Endothelial cell of hepatic sinusoid (primary cell): ENCODE data around the gene TNFAIP3.

ENCODE experiments used
- in situ Hi-C: cut with HindIII; loops from 2 replicates; pipeline ENCODE4 v1.10.0; 2017; ENCODE audit warnings: low sequenced_read_pairs

Gene TNFAIP3

GRCh38 chr6:137862419-137863090 is 4.5 kb upstream of the TNFAIP3 start:
- in situ Hi-C loops: no loop called here

- in situ Hi-C loops: no loop called here
Observed at GRCh38 chr6:137863091-137863797, 3.8 kb upstream of the TNFAIP3 start.

GRCh38 chr6:137864812-137865508 is 2.1 kb upstream of the TNFAIP3 start:
- in situ Hi-C loops: no loop called here

- in situ Hi-C loops: no loop called here
Observed at GRCh38 chr6:137866200-137866913, 702 bp upstream of the TNFAIP3 start.

- in situ Hi-C loops: no loop called here
Observed at GRCh38 chr6:137867685-137868509, 838 bp downstream of the TNFAIP3 start.

GRCh38 chr6:137868721-137869548 is 1.9 kb downstream of the TNFAIP3 start:
- in situ Hi-C loops: no loop called here

- in situ Hi-C loops: loop anchor here (5.0 kb wide), 1 partner anchor 67 kb away; no protein-coding TSS in a partner anchor
Observed at GRCh38 chr6:137869549-137870307, 2.7 kb downstream of the TNFAIP3 start.

GRCh38 chr6:137870308-137870644 is 3.2 kb downstream of the TNFAIP3 start:
- in situ Hi-C loops: loop anchor here (5.0 kb wide), 1 partner anchor 68 kb away; no protein-coding TSS in a partner anchor

GRCh38 chr6:137870744-137871247 is 3.7 kb downstream of the TNFAIP3 start:
- in situ Hi-C loops: loop anchor here (5.0 kb wide), 1 partner anchor 68 kb away; no protein-coding TSS in a partner anchor

- in situ Hi-C loops: loop anchor here (5.0 kb wide), 1 partner anchor 69 kb away; no protein-coding TSS in a partner anchor
Observed at GRCh38 chr6:137871291-137871690, 4.2 kb downstream of the TNFAIP3 start.

GRCh38 chr6:137871831-137872454 is 4.9 kb downstream of the TNFAIP3 start:
- in situ Hi-C loops: loop anchor here (5.0 kb wide), 1 partner anchor 70 kb away; no protein-coding TSS in a partner anchor

- in situ Hi-C loops: loop anchor here (5.0 kb wide), 1 partner anchor 70 kb away; no protein-coding TSS in a partner anchor
Observed at GRCh38 chr6:137872581-137873115, 5.6 kb downstream of the TNFAIP3 start.

GRCh38 chr6:137873273-137873762 is 6.3 kb downstream of the TNFAIP3 start:
- in situ Hi-C loops: loop anchor here (5.0 kb wide), 1 partner anchor 71 kb away; no protein-coding TSS in a partner anchor

GRCh38 chr6:137874204-137875057 is 7.4 kb downstream of the TNFAIP3 start:
- in situ Hi-C loops: loop anchor here (5.0 kb wide), 1 partner anchor 72 kb away; no protein-coding TSS in a partner anchor

- in situ Hi-C loops: no loop called here
Observed at GRCh38 chr6:137875058-137875520, 8.0 kb downstream of the TNFAIP3 start.

GRCh38 chr6:137875606-137876005 is 8.5 kb downstream of the TNFAIP3 start:
- in situ Hi-C loops: no loop called here
